ENCODE measurements around the gene ARHGAP10. TPM values are rescaled to one million over a fixed set of nuclear protein-coding genes. Genes with fewer than 3 reads are reported as not detected.

ARHGAP10 gene
- total and polyA plus RNA-seq, 5 donors from 2014 or later, result 2.9 to 14.1 (median 4.7) TPM

- H3K36me3 ChIP-seq (ENCODE audit: control insufficient read depth, insufficient read depth, low read length), result no peaks in the 10 kb centered on the region
- H3K4me1 ChIP-seq (ENCODE audit: control insufficient read depth, insufficient read depth, low read length, poor library complexity, severe bottlenecking), result peaks cover 6% of the 10 kb centered on the region
- Mint-ChIP-seq H3K4me1 (peaks cover 0 to 32% (median 8%) of the 10 kb centered on the region in 4 donors), H3K9me3 (no peaks in the 10 kb centered on the region), H3K27ac (peak overlapping the region in 2 of 3 donors; percentile 6 to 69), H3K4me3 (no peak overlapping the region), H3K27me3 (no peaks in the 10 kb centered on the region), H3K36me3 (peaks cover 7% of the 10 kb centered on the region)
- DNase-seq, result no peak
- H3K27me3 ChIP-seq (ENCODE audit: control insufficient read depth, insufficient read depth, low read length), result no peaks in the 10 kb centered on the region
- no peaks in the 10 kb centered on the region for H3K9me3 ChIP-seq (ENCODE audit: control insufficient read depth in 2 of 2, low read length in 2 of 2)
- ATAC-seq (ENCODE audit: low read depth in 2 of 2), result no peak
- no peak overlapping the region for H3K4me3 ChIP-seq (ENCODE audit: low read depth, low read length)
- no peak overlapping the region for H3K27ac ChIP-seq (ENCODE audit: insufficient read depth, low read length, poor library complexity, severe bottlenecking)
Observed at GRCh38 chr4:148044089-148044911, 312.4 kb downstream of the ARHGAP10 start.

GRCh38 chr4:148044912-148045352 lies 313.0 kb downstream of the ARHGAP10 start:
- Mint-ChIP-seq H3K4me1 (peaks cover 0 to 33% (median 8%) of the 10 kb centered on the region in 4 donors), H3K36me3 (peaks cover 7% of the 10 kb centered on the region), H3K4me3 (no peak overlapping the region), H3K27me3 (no peaks in the 10 kb centered on the region), H3K9me3 (no peaks in the 10 kb centered on the region), H3K27ac (peak overlapping the region in 2 of 3 donors; percentile 7 to 69)
- Histone ChIP-seq H3K4me1 (ENCODE audit: control insufficient read depth, insufficient read depth, low read length, poor library complexity, severe bottlenecking) (peaks cover 6% of the 10 kb centered on the region), H3K27me3 (ENCODE audit: control insufficient read depth, insufficient read depth, low read length) (no peaks in the 10 kb centered on the region), H3K36me3 (ENCODE audit: control insufficient read depth, insufficient read depth, low read length) (no peaks in the 10 kb centered on the region), H3K27ac (ENCODE audit: insufficient read depth, low read length, poor library complexity, severe bottlenecking) (no peak overlapping the region), H3K9me3 (ENCODE audit: control insufficient read depth in 2 of 2, low read length in 2 of 2) (no peaks in the 10 kb centered on the region), H3K4me3 (ENCODE audit: low read depth, low read length) (no peak overlapping the region)
- peak; percentile 68 to 73 for ATAC-seq (ENCODE audit: low read depth in 2 of 2)
- DNase-seq, result peak in 2 of 3 donors; percentile 33 to 68

- H3K4me3 Mint-ChIP-seq, result no peak overlapping the region
- no peak overlapping the region for H3K4me3 ChIP-seq (ENCODE audit: low read depth, low read length)
- no peak overlapping the region for H3K27ac ChIP-seq (ENCODE audit: insufficient read depth, low read length, poor library complexity, severe bottlenecking)
- H3K27me3 Mint-ChIP-seq, result no peaks in the 10 kb centered on the region
- ATAC-seq (ENCODE audit: low read depth in 2 of 2) (no peak), DNase-seq (no peak)
- H3K36me3 Mint-ChIP-seq, result peaks cover 11% of the 10 kb centered on the region
- H3K9me3 ChIP-seq (ENCODE audit: control insufficient read depth in 2 of 2, low read length in 2 of 2), result no peaks in the 10 kb centered on the region
- H3K9me3 Mint-ChIP-seq, result peaks cover 0 to under 1% (median 0%) of the 10 kb centered on the region in 7 donors
- peaks cover 36% of the 10 kb centered on the region for H3K4me1 ChIP-seq (ENCODE audit: control insufficient read depth, insufficient read depth, low read length, poor library complexity, severe bottlenecking)
- no peaks in the 10 kb centered on the region for H3K36me3 ChIP-seq (ENCODE audit: control insufficient read depth, insufficient read depth, low read length)
- peak overlapping the region in 1 of 3 donors; percentile 42 for H3K27ac Mint-ChIP-seq
- peaks cover 19 to 65% (median 33%) of the 10 kb centered on the region in 4 donors for H3K4me1 Mint-ChIP-seq
- H3K27me3 ChIP-seq (ENCODE audit: control insufficient read depth, insufficient read depth, low read length), result no peaks in the 10 kb centered on the region
Observed at GRCh38 chr4:148048598-148048997, 316.7 kb downstream of the ARHGAP10 start.

GRCh38 chr4:148051403-148051802 lies 319.5 kb downstream of the ARHGAP10 start:
- ATAC-seq (ENCODE audit: low read depth in 2 of 2) (no peak), DNase-seq (no peak)
- H3K4me3 ChIP-seq (ENCODE audit: low read depth, low read length), result peak overlapping the region; percentile 66
- H3K27ac Mint-ChIP-seq, result peak overlapping the region; percentile 96 to 98 (median 97)
- peaks cover 30 to 75% (median 49%) of the 10 kb centered on the region in 4 donors for H3K4me1 Mint-ChIP-seq
- H3K27me3 ChIP-seq (ENCODE audit: control insufficient read depth, insufficient read depth, low read length), result no peaks in the 10 kb centered on the region
- H3K4me3 Mint-ChIP-seq, result peak overlapping the region in 3 of 4 donors; percentile 45 to 72 (median 54)
- H3K9me3 ChIP-seq (ENCODE audit: control insufficient read depth in 2 of 2, low read length in 2 of 2), result no peaks in the 10 kb centered on the region
- H3K4me1 ChIP-seq (ENCODE audit: control insufficient read depth, insufficient read depth, low read length, poor library complexity, severe bottlenecking), result peaks cover 62% of the 10 kb centered on the region
- H3K27ac ChIP-seq (ENCODE audit: insufficient read depth, low read length, poor library complexity, severe bottlenecking), result peak overlapping the region; percentile 76
- peaks cover 11% of the 10 kb centered on the region for H3K36me3 Mint-ChIP-seq
- no peaks in the 10 kb centered on the region for H3K36me3 ChIP-seq (ENCODE audit: control insufficient read depth, insufficient read depth, low read length)
- H3K27me3 Mint-ChIP-seq, result no peaks in the 10 kb centered on the region
- peaks cover 0 to 1% (median 0%) of the 10 kb centered on the region in 7 donors for H3K9me3 Mint-ChIP-seq

- no peaks in the 10 kb centered on the region for H3K36me3 ChIP-seq (ENCODE audit: control insufficient read depth, insufficient read depth, low read length)
- H3K27me3 ChIP-seq (ENCODE audit: control insufficient read depth, insufficient read depth, low read length), result no peaks in the 10 kb centered on the region
- H3K36me3 Mint-ChIP-seq, result peaks cover 11% of the 10 kb centered on the region
- ATAC-seq (ENCODE audit: low read depth in 2 of 2) (peak; percentile 91 to 93), DNase-seq (peak in 2 of 3 donors; percentile 75 to 94)
- H3K9me3 ChIP-seq (ENCODE audit: control insufficient read depth in 2 of 2, low read length in 2 of 2), result no peaks in the 10 kb centered on the region
- no peaks in the 10 kb centered on the region for H3K27me3 Mint-ChIP-seq
- peak overlapping the region; percentile 0 to 67 (median 60) for H3K4me3 Mint-ChIP-seq
- peak overlapping the region; percentile 76 for H3K27ac ChIP-seq (ENCODE audit: insufficient read depth, low read length, poor library complexity, severe bottlenecking)
- peak overlapping the region; percentile 66 for H3K4me3 ChIP-seq (ENCODE audit: low read depth, low read length)
- H3K4me1 ChIP-seq (ENCODE audit: control insufficient read depth, insufficient read depth, low read length, poor library complexity, severe bottlenecking), result peaks cover 66% of the 10 kb centered on the region
- H3K4me1 Mint-ChIP-seq, result peaks cover 33 to 77% (median 59%) of the 10 kb centered on the region in 4 donors
- H3K27ac Mint-ChIP-seq, result peak overlapping the region; percentile 96 to 98 (median 97)
- peaks cover 0 to 1% (median 0%) of the 10 kb centered on the region in 7 donors for H3K9me3 Mint-ChIP-seq
Observed at GRCh38 chr4:148052448-148052847, 320.6 kb downstream of the ARHGAP10 start.

- peaks cover 5% of the 10 kb centered on the region for H3K36me3 Mint-ChIP-seq
- no peaks in the 10 kb centered on the region for H3K27me3 Mint-ChIP-seq
- H3K4me1 Mint-ChIP-seq, result peaks cover 33 to 85% (median 67%) of the 10 kb centered on the region in 4 donors
- Histone ChIP-seq H3K27me3 (ENCODE audit: control insufficient read depth, insufficient read depth, low read length) (no peaks in the 10 kb centered on the region), H3K4me1 (ENCODE audit: control insufficient read depth, insufficient read depth, low read length, poor library complexity, severe bottlenecking) (peaks cover 66% of the 10 kb centered on the region), H3K4me3 (ENCODE audit: low read depth, low read length) (peak overlapping the region; percentile 66), H3K27ac (ENCODE audit: insufficient read depth, low read length, poor library complexity, severe bottlenecking) (peak overlapping the region; percentile 76), H3K9me3 (ENCODE audit: control insufficient read depth in 2 of 2, low read length in 2 of 2) (no peaks in the 10 kb centered on the region), H3K36me3 (ENCODE audit: control insufficient read depth, insufficient read depth, low read length) (no peaks in the 10 kb centered on the region)
- no peak for ATAC-seq (ENCODE audit: low read depth in 2 of 2)
- peak overlapping the region; percentile 54 to 68 (median 64) for H3K4me3 Mint-ChIP-seq
- peaks cover 0 to 6% (median 0%) of the 10 kb centered on the region in 7 donors for H3K9me3 Mint-ChIP-seq
- no peak for DNase-seq
- peak overlapping the region; percentile 96 to 98 (median 97) for H3K27ac Mint-ChIP-seq
Observed at GRCh38 chr4:148053298-148054003, 321.6 kb downstream of the ARHGAP10 start.

- Mint-ChIP-seq H3K4me3 (peak overlapping the region; percentile 34 to 67 (median 54)), H3K4me1 (peaks cover 33 to 89% (median 75%) of the 10 kb centered on the region in 4 donors), H3K36me3 (peaks cover 4% of the 10 kb centered on the region), H3K27me3 (no peaks in the 10 kb centered on the region), H3K9me3 (peaks cover 0 to 14% (median 1%) of the 10 kb centered on the region in 7 donors), H3K27ac (peak overlapping the region; percentile 96 to 98 (median 97))
- Histone ChIP-seq H3K27me3 (ENCODE audit: control insufficient read depth, insufficient read depth, low read length) (no peaks in the 10 kb centered on the region), H3K27ac (ENCODE audit: insufficient read depth, low read length, poor library complexity, severe bottlenecking) (peak overlapping the region; percentile 64), H3K4me3 (ENCODE audit: low read depth, low read length) (peak overlapping the region; percentile 29), H3K9me3 (ENCODE audit: control insufficient read depth in 2 of 2, low read length in 2 of 2) (no peaks in the 10 kb centered on the region), H3K4me1 (ENCODE audit: control insufficient read depth, insufficient read depth, low read length, poor library complexity, severe bottlenecking) (peaks cover 66% of the 10 kb centered on the region), H3K36me3 (ENCODE audit: control insufficient read depth, insufficient read depth, low read length) (no peaks in the 10 kb centered on the region)
- DNase-seq, result peak in 2 of 3 donors; percentile 23 to 59
- ATAC-seq (ENCODE audit: low read depth in 2 of 2), result no peak
Observed at GRCh38 chr4:148054275-148054674, 322.4 kb downstream of the ARHGAP10 start.
